GM19035 (cell line): ENCODE results near the gene AGBL3.
"Not testable (repeated sequence)": the region's sequence is repeated elsewhere in the genome, so short reads cannot be mapped to it uniquely, and the experiment has no call there.

ENCODE experiments used
- ATAC-seq: cut with Tn5 transposase; IDR thresholded peaks from one replicate; pipeline ENCODE4 v1.9.1; 2021; ENCODE audit not compliant: unreplicated experiment

AGBL3 gene

DNA sequence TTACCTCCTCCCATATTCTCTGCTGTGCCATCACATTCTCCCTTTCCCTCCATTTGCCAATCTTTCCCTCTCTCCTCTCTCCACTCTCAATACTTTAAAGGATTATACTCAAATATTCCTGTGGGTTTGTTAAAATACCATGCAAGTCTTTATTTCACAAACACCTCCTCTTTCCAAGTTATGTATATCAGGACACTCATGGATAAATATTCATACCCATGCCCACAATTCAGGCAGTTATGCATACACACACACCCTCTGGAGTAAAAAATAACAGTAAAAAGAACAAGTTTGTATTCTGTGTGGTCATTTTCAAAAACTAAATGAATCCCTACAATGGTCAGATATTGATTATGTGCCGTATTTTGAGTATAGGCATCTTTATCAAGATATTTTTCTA, 88.2 kb downstream of the AGBL3 start:
- ATAC-seq: no peak

DNA sequence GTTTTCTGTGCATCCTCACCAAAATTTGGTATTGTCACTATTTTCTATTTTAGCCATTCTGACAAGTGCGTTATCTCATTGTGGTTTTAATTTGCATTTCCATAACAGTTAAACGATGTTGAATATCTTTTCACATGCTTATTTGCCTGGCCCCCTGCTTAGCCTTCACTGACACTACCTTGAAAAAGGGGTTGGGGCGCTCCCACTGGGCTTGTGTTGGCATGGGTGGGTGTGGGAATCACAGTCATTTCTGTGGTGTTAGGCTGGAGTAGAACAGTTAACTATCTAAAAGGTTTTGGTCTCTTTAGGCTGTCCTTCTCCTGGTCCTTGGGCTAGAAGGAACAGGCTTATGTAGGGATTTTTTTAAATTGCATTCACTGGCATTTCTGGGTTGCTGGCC, 89.4 kb downstream of the AGBL3 start:
- no peak for ATAC-seq

DNA sequence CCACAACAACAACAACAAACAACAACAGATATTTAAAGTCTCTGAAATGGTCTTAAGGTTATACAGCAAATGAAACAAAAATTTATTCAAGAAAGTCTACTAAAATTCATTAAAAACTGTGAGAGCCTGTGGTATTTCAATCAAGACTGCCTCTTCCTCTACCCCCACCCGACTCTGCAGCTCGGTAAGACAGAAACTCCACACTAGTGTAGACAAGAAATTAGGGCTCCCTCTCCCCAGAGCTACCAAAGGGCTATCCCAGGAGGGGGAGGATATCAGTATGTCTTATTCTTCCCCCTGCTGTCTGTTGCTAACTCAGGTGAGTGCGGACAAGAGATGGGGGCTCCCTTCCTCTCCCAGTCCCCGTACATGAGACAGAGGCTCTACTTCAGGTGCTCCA, 90.6 kb downstream of the AGBL3 start:
- no peak for ATAC-seq

DNA sequence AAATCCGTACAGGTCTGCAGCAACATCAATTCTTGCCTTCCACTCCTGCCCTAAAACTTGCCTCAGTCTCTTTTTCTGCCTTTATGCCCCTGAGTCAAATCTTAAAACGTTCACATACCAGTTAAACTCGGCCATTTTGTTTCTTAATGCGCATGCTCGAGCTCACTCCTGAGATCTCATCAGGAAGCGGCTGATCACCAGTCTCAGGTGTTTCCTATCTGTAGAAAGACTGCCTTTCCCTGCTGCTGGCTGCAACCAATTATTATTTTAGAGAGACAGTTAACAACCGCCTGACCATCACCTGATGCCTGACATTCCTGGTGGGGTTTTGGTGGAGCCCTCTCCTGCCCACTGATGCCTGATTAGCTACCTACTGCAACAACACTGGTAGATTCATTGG, 91.3 kb downstream of the AGBL3 start:
- no peak for ATAC-seq

DNA sequence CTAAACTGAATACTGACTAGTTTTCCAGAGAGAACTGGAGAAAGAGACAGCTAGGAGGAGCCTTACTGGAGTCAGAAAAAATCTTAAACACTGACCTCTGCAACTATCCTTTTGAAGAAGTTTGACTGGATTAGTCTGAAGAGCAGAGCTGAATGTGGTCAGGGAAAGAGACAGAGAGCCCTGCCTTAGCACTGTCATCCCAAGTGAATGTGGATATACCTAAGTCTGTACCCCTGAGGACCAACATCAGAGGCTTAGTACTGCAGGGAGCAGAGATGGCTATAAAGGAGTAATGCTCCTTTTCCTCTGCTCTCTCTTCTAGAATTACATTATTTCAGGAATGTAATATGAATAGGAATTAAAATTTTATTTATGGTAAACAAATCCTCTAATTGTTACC, 91.7 kb downstream of the AGBL3 start:
- no peak for ATAC-seq

DNA sequence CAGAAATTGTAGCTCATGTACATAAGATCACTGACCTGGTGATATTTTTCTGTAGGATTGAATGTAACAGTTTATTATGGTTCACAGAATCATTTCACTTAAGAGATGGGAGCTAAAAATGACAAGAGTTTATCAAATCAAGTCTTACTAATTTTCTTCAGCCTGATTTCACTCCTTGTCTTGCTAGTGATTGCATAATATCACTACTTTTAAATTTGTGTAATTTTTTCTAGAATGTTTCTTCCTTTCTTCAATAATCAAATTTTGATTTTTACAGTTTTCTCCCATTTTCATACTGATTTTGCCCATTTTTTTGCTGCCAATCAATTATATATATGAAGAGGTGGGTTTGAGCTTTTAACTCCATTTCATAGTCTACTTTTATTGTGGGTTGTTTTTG, 92.8 kb downstream of the AGBL3 start:
- no peak for ATAC-seq

DNA sequence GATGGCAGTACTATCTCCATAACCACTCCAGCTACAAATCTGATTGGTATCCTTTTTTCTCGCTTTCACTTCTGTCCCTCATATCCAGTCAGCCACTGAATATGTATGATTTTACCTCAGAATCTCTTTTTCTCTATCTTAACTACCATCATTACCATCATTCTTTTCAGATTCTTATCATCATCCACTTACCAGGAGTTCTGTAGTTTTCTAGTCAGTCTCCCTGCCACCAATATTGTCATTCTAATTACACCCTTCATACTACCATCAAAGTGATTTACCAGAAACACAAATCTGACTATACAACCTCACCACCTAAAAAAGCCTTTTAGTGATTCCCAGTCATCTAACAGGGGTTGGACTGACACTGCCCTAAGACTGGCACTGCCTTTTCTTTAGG, 96.7 kb downstream of the AGBL3 start:
- ATAC-seq: no peak

DNA sequence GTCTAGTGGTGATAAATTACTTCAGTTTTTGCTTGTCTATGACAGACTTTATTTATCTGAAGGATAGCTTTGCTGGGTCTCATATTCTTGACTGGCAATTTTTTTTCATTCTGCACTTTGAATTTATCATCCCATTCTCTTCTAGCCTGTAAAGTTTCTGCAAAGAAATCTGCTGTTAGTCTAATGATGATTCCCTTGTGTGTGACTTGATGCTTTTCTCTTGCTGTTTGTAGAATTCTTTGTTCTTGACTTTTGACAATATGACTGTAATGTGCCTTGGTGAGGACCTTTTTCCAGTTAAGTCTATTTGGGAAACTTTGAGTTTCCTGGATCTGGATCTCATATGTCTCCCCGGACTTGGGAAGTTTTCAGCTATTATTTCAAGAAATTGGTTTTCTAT, 102.3 kb downstream of the AGBL3 start:
- no peak for ATAC-seq

DNA sequence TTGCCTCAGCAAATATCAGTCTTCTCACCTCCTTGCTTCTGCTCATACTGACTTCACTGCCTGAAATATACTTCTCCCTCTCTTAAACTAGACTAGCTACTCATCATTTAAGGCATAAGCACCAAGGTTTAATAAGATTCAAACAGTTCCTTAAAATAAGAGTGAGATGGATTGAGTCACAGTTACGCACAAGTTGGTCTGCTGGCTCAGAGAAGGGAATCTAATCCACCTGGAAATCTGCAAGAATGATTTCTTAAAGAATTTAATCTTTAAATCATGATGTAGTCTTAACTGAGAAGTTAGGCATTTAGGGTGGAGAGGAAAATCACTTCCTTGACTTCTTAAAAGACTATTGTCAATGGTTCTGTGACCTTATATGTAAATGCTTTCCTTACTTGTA, 105.4 kb downstream of the AGBL3 start:
- no peak for ATAC-seq

DNA sequence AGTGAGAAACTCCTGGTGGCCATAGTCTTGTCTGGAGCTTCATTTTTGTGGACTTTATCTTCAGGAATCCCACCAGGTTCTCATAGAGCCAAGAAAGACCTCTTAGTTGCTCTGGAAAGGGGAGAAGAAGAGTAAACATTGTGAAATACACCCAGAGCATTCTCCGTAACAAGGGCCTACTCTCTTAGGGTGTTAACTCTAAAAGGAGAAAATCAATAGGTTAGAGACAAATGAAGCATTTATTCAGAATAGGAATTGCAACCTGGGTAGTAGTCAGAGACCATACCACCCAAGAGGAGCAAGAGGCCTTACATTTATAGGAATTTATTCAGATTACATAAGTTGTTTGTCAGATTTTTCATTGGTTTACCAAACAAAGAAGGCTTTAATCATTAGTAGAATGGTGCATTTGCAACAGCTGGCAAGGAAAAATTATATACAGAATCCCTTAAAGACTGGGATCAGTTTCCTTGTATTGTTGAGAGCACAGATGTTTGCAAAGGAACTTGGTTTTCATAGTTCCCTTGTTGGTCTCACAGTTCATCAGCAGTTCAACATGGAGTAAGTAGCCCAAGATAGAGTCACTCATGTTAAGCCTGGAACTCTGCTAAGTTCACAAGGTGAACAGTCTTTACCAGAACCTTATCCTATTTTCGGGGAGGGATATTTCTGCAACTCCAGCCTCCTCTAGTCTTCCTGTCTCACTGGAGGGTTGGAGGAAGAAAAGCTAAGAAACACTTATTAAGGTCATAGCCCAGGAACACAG, 108.3 kb downstream of the AGBL3 start:
- ATAC-seq: no peak

DNA sequence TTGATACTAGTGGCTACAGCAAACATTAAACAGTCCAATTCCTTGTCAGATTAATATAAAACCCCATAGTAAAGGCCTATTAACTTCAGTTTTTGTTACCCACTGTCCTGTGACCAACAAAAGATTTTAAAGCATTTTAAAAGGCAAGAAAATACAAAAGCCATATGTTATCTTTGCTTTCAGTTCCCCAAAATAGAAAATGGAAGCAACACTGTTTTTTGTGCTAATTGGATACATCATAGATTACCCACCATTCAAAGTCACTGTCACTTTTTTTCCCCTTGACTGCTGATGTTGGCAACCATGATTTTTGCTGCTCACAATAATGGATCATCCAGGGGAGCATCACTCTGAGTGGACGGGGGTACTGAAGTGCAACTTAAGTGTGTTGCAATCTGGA, 109.1 kb downstream of the AGBL3 start:
- no peak for ATAC-seq

DNA sequence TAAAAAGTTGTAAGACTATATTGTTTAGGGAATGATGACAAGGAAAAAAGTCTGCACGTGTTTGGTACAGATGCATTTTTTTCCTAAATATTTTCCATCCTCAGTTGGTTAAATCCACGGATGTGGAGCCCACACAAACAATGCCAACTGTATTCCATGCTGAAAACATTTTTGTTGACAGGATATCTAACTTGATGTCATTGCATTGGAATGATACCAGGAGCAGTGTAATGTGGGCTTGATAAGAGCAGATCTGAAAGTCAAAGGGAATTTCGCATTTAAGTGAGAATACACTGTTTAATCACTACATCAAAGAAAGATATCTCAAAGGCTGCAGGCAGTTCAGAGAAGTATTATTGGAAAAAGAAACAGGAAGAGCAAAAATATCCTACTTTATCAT, 112.1 kb downstream of the AGBL3 start:
- ATAC-seq: no peak

DNA sequence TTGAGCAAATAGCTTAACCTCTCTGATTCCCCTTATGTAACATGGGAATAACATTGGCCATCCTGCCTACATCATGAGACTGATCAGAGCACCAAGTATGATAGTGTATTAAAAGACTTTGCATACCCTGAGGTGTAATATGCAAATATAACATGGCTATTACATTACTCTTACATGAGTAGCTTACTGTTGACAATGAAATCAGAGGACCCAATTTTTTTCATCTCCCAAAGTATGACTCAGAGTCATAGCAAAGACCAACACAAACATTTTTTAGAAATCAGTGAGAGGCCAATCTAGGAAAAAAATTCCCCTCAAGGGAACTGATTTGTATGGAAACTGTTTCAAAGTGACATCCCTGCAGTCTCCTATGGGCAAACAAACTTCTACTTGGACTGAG, 114.5 kb downstream of the AGBL3 start:
- ATAC-seq: no peak

DNA sequence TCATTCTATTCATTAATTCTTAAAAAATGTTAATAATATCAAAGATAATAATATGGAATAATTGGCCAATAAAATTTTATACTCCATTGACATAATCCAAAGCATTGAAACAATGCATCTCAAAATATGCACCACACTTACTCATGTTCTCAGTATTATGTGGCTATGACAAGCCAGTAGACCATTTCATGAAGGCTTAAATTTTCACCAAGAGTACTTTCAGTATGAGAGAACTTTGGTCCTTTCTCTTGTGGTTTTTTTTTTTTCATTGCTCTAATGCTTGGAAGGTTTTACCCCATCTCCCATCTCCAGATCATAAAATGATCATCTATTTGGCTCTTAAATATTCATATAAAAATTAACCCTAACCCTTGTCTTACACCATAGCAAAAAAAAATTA, 116.1 kb downstream of the AGBL3 start:
- ATAC-seq: peak; percentile 68

DNA sequence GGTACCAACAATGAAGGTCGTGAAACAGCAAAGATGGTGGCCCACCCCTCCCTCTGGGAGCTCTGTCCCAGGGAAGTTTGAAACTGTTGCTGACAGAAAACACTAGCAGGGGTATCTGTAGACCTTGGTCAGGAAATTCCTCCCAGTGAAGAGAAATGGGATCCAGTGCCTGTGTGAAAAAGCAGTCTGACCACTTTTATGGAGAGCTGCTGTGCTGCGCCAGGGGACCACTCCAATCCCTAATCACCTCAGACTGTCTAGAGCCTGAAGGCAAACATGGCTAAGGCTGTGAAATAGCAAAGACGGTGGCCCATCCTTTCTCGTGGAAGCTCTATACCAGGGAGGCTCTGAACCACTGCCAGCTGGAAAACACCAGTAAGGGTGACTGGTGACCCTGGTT, 123.3 kb downstream of the AGBL3 start:
- ATAC-seq: no peak

DNA sequence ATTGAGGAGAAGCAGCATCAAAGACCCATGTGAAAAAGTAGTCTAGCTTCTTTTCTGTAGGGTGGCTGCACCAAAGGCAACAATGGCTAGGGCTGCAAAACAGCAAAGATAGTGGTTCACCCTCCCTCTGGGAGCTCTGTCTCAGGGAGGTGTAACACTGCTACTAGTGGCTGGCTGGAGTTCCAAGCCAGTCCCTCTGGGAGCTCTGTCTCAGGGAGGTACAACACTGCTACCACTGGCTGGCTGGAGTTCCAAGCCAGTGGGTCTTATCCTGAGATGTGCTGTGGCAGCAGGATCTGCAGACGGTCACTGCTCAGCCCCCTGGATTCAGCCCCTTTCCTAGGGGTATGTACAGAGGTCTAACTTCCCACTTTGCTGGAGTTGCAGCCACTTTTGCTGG, 123.7 kb downstream of the AGBL3 start:
- no peak for ATAC-seq

DNA sequence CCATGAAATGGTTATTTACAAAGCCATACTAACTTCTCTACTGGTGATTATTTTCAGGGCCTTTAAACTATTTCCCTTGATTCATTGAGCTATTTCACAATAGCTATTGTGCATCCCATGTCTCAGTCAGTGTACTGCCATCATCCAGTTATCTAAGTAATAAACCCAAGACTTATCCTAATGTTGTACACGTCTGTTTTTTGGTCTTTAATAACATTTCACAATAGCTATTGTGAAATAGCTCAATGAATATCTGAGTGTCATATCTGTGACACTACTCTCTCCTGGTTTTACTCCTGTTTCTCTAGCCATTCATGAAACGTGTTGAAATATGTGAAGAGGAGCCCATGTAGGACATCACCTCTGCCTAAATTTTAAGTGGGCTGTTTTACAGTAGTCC, 125.1 kb downstream of the AGBL3 start:
- no peak for ATAC-seq

DNA sequence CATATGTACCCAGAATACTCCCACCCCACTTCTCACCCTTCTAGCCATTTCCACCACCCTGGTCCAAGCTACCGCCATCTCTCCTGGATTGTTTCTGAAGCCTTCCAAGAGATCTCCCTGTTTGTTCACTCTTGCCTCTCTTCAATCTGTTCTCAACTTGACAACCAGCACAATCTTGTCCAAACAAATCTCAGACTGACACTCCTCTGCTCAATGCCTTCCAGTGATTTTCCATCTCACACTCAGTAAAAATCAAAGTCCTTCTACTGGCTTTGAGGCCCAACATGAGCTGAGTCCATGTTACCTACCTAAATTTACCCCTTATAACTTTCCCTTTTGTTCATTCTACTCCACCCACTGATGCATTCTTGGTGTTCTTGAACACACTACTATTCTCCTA, 128.3 kb downstream of the AGBL3 start:
- no peak for ATAC-seq

DNA sequence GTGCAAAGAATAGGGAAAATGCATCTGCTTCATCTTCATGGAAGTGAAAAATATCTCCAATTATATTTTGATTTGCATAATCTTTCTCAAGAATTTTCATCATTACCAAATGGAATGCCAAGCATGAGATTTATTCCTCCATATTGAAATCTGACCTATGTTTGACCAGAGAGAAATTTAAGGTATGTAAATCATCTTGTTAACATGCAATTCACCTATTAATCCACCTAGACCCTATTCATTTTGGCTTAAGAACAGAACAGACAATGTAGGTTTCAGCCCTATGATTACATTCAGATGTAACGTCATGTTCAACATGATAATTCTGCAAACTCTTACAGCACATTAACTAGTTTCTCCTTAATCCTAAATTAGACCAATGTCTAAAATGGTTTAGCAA, 130.8 kb downstream of the AGBL3 start:
- no peak for ATAC-seq

DNA sequence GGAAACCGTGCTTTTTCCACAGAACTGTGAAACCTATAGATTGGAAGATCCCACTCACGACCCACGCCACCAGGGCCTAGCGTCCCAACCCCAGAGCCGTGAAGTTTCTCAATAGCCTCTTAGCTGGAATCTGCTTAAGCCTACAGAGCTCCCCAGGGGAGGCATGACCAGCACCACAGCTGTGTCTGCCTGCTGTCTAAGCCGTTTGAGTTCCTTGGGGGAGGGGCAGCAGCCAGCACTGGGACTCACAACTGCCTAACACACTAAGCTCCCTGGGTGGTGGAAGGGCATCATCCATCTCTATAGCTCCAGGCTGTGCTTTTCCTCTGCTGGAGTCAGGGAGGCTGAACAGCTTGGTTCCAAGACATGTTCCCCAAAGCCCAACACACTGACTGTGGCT, 135.6 kb downstream of the AGBL3 start:
- ATAC-seq: no peak

DNA sequence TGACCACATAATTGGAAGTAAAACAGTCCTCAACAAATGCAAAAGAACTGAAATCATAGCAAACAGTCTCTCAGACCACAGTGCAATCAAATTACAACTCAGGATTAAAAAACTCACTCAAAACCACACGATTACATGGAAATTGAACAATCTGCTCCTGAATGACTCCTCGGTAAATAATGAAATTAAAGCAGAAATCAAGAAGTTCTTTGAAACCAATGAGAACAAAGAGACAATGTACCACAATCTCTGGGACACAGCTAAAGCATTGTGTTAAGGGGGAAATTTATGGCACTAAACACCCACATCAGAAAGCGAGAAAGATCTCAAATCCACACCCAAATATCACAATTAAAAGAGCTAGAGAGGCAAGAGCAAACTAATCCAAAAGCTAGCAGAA, 138.3 kb downstream of the AGBL3 start:
- not testable (repeated sequence) for ATAC-seq

DNA sequence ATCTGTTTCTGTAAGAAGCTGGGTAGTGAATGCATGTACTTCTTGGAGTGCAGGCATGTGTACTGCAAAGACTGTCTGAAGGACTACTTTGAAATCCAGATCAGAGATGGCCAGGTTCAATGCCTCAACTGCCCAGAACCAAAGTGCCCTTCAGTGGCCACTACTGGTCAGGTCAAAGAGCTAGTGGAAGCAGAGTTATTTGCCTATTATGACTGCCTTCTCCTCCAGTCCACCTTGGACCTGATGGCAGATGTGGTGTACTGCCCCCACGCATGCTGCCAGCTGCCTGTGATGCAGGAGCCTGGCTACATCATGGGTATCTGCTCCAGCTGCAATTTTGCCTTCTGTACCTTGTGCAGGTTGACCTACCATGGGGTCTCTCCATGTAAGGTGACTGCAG, 142.6 kb downstream of the AGBL3 start:
- no peak for ATAC-seq

DNA sequence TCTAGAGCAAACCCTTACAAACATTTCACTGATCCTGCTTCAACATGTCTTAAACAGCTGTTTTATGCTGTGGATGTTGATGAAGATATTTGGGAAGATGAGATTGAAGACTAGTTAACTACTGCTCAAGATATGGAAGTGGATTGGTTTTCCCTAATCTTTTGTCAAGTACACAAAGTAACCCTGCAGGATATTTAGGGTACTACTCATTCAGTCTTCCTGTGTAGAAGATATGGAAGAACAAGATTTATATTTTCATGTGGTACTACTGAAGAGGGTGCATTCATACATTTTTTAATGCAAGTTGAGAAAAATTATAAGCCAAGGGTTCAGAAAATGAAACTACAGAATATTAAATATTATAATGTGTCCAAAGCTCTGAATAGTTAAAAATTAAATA, 143.3 kb downstream of the AGBL3 start:
- no peak for ATAC-seq
